Upper lobe of right lung (tissue), 1 donor: Measurements from ENCODE around the gene ADGRL3. TPM values are rescaled to one million over a fixed set of nuclear protein-coding genes. Genes with fewer than 3 reads are reported as not detected.

Experiments used
- ATAC-seq: fragments of 200-7000 bp; cut with Tn5 transposase; one replicate; pipeline ENCODE4 v1.9.1; 2020; ENCODE audit warnings: mild to moderate bottlenecking, moderate library complexity
- DNase-seq: peaks from one replicate; pipeline ENCODE4 v3.0.0-alpha.2; 2020
- H3K27ac ChIP-seq: fragments of 200-600 bp; one replicate; pipeline ENCODE4 v1.8.0; 2022
- H3K27me3 ChIP-seq: fragments of 200-600 bp; one replicate; pipeline ENCODE4 v1.8.0; 2022; ENCODE audit warnings: mild to moderate bottlenecking
- H3K36me3 ChIP-seq: fragments of 200-600 bp; one replicate; pipeline ENCODE4 v1.8.0; 2022
- H3K4me1 ChIP-seq: fragments of 200-600 bp; one replicate; pipeline ENCODE4 v1.8.0; 2022
- H3K4me3 ChIP-seq: fragments of 200-600 bp; one replicate; pipeline ENCODE4 v1.8.0; 2022; ENCODE audit warnings: mild to moderate bottlenecking
- H3K9me3 ChIP-seq: fragments of 200-600 bp; one replicate; pipeline ENCODE4 v1.8.0; 2022
- intact Hi-C: fragments of 100-400 bp; cut with DNase I; formaldehyde crosslinking; loops from one replicate; pipeline ENCODE4 v1.11.0; 2022
- total RNA-seq: library from RNA; stranded (reverse); fragmentation: NEBNext Ultra II Directional; extraction: Animal tissue kit (Norgen Biotek cat#: 25700); gene quantifications from one replicate; pipeline ENCODE4 v1.2.1, GENCODE V29; 2021
- TF ChIP-seq, protein P1 (sequence below): fragments of 200-600 bp; IDR thresholded peaks from one replicate; pipeline ENCODE4 v1.8.0; 2022; ENCODE audit warnings: antibody characterized with exemption
- donor health status: DM: no; HTN: yes; CAD: no; lungs with severe emphysema.

ADGRL3 gene
- total RNA-seq, 1 donor from 2014 or later = 4.0 TPM

DNA sequence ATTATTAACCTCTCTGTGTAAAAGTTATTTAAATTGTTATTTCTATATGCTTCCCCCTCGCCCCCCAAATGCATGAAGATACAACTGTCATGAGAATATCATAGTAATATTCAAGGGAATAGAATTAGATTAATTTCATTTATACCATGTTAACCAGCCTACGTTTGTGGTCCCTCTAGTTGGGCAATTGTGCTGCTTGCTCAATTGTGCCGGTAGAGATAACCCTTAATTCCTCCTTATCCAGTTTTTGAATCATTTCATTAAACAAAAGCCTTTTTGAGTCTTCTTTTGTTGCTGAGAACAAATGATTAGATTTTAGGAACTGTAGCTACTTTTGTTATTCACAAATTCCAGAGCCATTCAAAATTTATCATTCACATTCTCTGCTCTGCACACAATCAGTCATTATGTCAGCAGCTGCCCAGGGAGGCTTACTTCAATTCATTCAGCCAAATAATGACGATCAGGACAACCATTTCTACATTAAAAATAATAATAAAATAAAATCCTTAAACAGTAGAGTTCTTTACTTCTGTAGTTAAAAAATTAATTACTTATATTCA lies 98.1 kb downstream of the ADGRL3 start:
- no peaks in the 10 kb centered on the region for H3K36me3 ChIP-seq
- DNase-seq = no peak
- TF ChIP-seq, protein P1, sequence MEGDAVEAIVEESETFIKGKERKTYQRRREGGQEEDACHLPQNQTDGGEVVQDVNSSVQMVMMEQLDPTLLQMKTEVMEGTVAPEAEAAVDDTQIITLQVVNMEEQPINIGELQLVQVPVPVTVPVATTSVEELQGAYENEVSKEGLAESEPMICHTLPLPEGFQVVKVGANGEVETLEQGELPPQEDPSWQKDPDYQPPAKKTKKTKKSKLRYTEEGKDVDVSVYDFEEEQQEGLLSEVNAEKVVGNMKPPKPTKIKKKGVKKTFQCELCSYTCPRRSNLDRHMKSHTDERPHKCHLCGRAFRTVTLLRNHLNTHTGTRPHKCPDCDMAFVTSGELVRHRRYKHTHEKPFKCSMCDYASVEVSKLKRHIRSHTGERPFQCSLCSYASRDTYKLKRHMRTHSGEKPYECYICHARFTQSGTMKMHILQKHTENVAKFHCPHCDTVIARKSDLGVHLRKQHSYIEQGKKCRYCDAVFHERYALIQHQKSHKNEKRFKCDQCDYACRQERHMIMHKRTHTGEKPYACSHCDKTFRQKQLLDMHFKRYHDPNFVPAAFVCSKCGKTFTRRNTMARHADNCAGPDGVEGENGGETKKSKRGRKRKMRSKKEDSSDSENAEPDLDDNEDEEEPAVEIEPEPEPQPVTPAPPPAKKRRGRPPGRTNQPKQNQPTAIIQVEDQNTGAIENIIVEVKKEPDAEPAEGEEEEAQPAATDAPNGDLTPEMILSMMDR = no peak
- H3K4me3 ChIP-seq = no peak overlapping the region
- intact Hi-C loops = no loop called here
- H3K9me3 ChIP-seq = no peaks in the 10 kb centered on the region
- no peaks in the 10 kb centered on the region for H3K27me3 ChIP-seq
- H3K27ac ChIP-seq = no peak overlapping the region
- no peak for ATAC-seq
- H3K4me1 ChIP-seq = no peaks in the 10 kb centered on the region

DNA sequence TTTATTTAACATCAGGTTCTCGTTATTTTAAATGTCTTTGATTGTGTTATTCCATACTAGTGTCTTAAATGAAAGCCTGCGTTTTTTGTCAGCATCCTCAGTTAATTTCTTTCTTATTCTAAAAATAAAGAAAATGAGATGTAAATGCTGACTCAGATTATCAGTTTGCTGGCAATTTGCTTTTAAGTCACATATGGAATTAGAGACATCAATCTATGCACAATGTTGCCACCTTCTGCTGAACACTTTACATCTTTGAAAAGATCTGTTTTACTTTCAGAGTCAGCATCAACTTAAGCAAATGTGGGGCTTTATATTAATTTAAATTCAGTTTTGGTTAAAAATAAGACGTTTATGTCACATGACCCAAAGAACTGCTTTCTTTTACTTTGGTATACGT lies 99.2 kb downstream of the ADGRL3 start:
- no peaks in the 10 kb centered on the region for H3K27me3 ChIP-seq
- H3K36me3 ChIP-seq = no peaks in the 10 kb centered on the region
- H3K27ac ChIP-seq = no peak overlapping the region
- H3K4me3 ChIP-seq = no peak overlapping the region
- TF ChIP-seq, protein P1 = no peak
- intact Hi-C loops = no loop called here
- ATAC-seq = no peak
- no peaks in the 10 kb centered on the region for H3K4me1 ChIP-seq
- H3K9me3 ChIP-seq = no peaks in the 10 kb centered on the region
- DNase-seq = no peak

DNA sequence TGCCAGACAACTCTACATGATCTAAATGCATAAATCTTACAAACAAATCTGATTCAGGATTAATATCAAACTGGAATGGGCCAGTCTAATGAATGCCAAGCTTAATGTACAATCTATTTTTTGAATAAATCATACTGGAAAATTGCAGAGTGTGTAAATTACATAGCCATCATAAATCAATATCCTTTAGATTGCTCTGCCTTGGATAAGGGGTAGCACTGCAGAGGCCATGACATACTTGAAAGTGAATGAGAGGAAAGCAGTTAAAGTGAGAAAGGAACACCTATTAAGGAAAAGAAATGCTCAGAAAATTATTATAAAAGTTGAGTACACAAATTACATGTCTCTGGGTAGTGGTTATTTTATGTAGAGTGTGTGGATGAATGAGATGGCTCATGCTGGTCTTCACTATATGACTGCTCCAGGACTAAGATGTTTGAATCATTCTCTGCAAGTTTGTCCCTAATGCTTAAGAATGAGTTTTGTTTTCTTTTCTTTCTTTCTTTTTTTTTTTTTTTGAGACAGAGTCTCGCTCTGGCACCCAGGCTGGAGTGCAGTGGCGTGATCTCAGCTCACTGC lies 100.2 kb downstream of the ADGRL3 start:
- intact Hi-C loops = no loop called here
- Histone ChIP-seq H3K27ac (no peak overlapping the region), H3K9me3 (no peaks in the 10 kb centered on the region), H3K4me3 (no peak overlapping the region), H3K27me3 (no peaks in the 10 kb centered on the region), H3K36me3 (no peaks in the 10 kb centered on the region), H3K4me1 (no peaks in the 10 kb centered on the region)
- ATAC-seq (no peak), DNase-seq (no peak)
- TF ChIP-seq, protein P1 = no peak

DNA sequence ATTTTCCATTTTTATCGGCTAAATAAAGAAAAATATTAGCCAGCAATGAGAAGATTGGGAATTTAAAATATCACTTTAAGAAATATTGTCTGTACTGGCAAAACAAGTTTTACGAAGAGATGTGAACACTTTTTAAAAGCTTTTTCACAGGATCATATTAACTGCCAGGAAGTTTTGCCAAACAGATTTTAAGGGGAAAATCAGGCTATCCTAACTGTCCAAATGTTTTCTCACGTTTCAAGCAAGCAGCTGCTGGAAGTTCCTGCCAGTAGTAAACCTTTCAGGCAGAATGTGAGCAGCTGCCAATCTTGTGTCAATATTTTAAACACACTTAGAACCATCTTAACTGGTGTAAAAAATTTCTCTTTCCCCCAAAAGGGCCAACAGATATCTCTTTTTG lies 101.1 kb downstream of the ADGRL3 start:
- Histone ChIP-seq H3K27ac (no peak overlapping the region), H3K36me3 (no peaks in the 10 kb centered on the region), H3K4me1 (no peaks in the 10 kb centered on the region), H3K4me3 (no peak overlapping the region), H3K27me3 (no peaks in the 10 kb centered on the region), H3K9me3 (no peaks in the 10 kb centered on the region)
- ATAC-seq = no peak
- DNase-seq = no peak
- intact Hi-C loops = no loop called here
- TF ChIP-seq, protein P1 = no peak

DNA sequence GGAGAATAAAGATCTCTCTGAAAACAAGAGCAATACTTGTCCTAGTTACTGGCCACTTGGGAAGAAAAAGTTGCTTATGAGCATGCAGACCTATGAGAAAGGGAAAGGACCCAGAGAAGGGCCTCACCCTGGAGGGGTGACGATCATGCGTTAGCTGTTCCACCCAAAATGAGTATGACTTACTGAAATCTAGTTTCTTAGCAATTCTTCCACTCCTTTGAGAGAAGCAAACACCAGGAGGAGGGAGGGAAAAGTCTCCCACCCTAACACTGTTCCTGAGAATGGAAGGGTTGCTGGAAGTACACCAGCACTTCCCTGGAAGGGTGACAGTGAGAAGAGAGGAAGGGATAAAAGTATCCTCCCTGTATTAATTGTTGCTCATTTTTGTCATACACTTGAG lies 107.9 kb downstream of the ADGRL3 start:
- Histone ChIP-seq H3K27ac (no peak overlapping the region), H3K27me3 (no peaks in the 10 kb centered on the region), H3K9me3 (no peaks in the 10 kb centered on the region), H3K36me3 (no peaks in the 10 kb centered on the region), H3K4me1 (no peaks in the 10 kb centered on the region), H3K4me3 (no peak overlapping the region)
- ATAC-seq (no peak), DNase-seq (no peak)
- TF ChIP-seq, protein P1 = no peak
- intact Hi-C loops = no loop called here

DNA sequence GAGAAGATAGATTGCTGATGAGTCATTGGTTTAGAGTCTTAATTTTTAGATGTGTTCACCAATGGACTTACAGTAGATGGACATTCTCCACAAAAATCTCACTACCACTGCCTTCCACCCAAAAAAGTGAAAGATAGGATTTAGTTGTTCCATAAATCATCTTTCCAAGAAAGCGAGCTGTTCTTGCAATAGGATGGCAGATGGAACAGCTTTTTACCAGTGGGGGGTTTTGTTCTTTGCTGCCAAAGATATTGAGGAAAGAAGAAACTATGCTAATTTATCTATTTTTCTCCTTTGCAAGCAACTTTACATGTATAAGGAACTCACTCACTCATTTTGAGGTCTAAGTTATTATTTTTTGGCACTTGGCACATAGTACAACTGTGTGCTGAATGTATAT lies 109.5 kb downstream of the ADGRL3 start:
- ATAC-seq = no peak
- Histone ChIP-seq H3K4me1 (no peaks in the 10 kb centered on the region), H3K4me3 (no peak overlapping the region), H3K27ac (no peak overlapping the region), H3K9me3 (no peaks in the 10 kb centered on the region), H3K27me3 (no peaks in the 10 kb centered on the region), H3K36me3 (no peaks in the 10 kb centered on the region)
- TF ChIP-seq, protein P1 = no peak
- DNase-seq = no peak
- intact Hi-C loops = no loop called here
